ENCODE measurements around the gene VCX3A. TPM values are rescaled to one million over a fixed set of nuclear protein-coding genes. Genes with fewer than 3 reads are reported as not detected.
"Not testable (repeated sequence)": the region's sequence is repeated elsewhere in the genome, so short reads cannot be mapped to it uniquely, and the experiment has no call there.

VCX3A gene
- not detected for total RNA-seq
- long read RNA-seq = 0 reads

DNA sequence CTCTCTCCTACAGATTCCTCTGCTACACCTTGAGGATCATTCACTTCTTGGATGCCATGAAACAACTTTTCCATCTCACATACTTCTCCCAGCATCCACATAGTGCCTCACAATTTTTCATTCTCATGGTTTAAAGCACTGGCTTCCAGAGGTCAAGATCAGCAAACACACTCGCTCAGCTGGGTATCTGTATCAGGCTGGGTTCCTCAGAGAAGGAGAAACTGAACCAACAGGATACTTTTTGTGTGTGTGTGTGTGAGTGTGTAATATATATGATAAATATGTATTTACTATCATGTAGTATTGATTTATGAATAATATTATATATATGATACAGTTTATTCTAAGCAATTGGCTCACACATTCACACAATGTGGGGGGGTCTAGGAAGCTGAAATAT lies at the start of gene VCX3A:
TSS of gene VCX3A (minus strand) at position 101 of the 400 bp plus-strand sequence. CDS start 621 bp downstream, outside the sequence.
- ATAC-seq; H3K4me1 ChIP-seq; H3K4me3 ChIP-seq; H3K27me3 ChIP-seq; DNase-seq; H3K27ac ChIP-seq; intact Hi-C loops (cut with DNase I); H3K36me3 ChIP-seq; H3K9me3 ChIP-seq: not testable (repeated sequence)

DNA sequence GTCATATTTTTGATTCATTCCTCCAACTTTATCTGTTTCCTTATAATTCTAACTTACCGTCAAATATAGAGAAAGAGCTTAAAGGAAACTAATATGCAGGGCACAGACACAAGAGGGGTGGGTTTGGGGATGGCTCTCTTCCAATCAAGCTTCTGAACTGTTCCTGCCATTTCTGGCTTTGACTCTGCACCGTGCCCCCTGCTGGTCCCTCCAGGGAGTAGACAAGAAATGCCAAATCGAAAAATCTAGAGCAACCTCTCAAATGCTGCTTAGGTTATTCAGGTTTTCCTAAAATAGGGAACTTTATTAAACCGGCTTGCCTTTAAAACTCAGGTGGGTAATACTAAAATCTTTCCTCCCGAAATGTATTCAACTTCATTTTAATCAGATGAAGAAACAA lies 39.8 kb upstream of the VCX3A start:
- H3K36me3 ChIP-seq = no peaks in the 10 kb centered on the region
- no peak overlapping the region for H3K4me3 ChIP-seq
- H3K27ac ChIP-seq = no peak overlapping the region
- H3K4me1 ChIP-seq = no peaks in the 10 kb centered on the region
- TF ChIP-seq, protein P1, sequence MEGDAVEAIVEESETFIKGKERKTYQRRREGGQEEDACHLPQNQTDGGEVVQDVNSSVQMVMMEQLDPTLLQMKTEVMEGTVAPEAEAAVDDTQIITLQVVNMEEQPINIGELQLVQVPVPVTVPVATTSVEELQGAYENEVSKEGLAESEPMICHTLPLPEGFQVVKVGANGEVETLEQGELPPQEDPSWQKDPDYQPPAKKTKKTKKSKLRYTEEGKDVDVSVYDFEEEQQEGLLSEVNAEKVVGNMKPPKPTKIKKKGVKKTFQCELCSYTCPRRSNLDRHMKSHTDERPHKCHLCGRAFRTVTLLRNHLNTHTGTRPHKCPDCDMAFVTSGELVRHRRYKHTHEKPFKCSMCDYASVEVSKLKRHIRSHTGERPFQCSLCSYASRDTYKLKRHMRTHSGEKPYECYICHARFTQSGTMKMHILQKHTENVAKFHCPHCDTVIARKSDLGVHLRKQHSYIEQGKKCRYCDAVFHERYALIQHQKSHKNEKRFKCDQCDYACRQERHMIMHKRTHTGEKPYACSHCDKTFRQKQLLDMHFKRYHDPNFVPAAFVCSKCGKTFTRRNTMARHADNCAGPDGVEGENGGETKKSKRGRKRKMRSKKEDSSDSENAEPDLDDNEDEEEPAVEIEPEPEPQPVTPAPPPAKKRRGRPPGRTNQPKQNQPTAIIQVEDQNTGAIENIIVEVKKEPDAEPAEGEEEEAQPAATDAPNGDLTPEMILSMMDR (IDR thresholded peaks at IDR 0.05) = no peak
- H3K9me3 ChIP-seq = no peaks in the 10 kb centered on the region
- DNase-seq (no peak), ATAC-seq (no peak)
- no peaks in the 10 kb centered on the region for H3K27me3 ChIP-seq
- intact Hi-C loops (cut with DNase I) = no loop called here

DNA sequence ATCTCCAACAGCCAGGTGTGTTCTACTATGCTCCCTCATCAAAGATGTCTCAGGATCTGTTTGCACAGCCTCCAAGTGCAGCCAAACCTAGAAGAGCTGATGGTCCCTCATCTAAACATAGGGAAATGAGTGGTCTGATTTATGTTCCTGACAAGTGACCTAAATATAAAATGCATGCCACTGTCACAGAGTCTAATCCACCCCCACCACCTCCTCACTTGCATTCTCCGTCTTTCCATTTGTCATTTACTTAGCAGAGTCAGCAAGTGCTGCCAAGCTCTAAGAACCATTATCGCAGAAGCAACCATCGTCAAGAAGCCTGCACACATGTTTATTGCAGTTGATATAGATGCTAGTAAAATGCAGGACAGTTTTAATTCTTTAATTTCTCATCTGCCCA lies 33.1 kb upstream of the VCX3A start:
- no peak for DNase-seq
- intact Hi-C loops (cut with DNase I) = no loop called here
- H3K4me1 ChIP-seq = no peaks in the 10 kb centered on the region

DNA sequence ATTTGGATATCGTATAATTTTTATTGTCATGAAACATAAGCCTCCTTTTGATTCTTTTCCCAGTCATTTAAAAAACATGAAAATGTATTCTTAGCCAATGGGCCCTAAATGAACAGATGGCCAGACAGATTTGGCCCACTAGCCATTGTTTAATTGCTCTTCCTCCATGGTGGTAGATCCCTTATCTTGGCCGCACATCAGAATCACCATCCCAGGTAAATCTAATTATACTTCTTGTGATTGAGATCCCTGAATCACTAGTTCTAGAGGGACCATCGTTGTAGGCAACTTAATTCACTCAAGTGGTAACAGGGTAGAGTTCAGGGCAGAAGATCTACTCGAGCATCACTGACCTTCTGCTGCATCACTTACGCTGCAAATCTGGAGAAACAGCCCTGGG lies 24.1 kb upstream of the VCX3A start:
- H3K36me3 ChIP-seq = no peaks in the 10 kb centered on the region
- H3K9me3 ChIP-seq = no peaks in the 10 kb centered on the region
- no peak for ATAC-seq
- no peak for DNase-seq
- intact Hi-C loops (cut with DNase I) = no loop called here
- no peaks in the 10 kb centered on the region for H3K27me3 ChIP-seq
- no peaks in the 10 kb centered on the region for H3K4me1 ChIP-seq
- H3K27ac ChIP-seq = no peak overlapping the region
- TF ChIP-seq, protein P1 (IDR thresholded peaks at IDR 0.05) = no peak
- H3K4me3 ChIP-seq = no peak overlapping the region

More for the DNA sequence above, 33.1 kb upstream of the VCX3A start:
- Histone ChIP-seq H3K27me3 (no peaks in the 10 kb centered on the region), H3K27ac (no peak overlapping the region), H3K4me3 (no peak overlapping the region), H3K36me3 (no peaks in the 10 kb centered on the region), H3K9me3 (no peaks in the 10 kb centered on the region)
- ATAC-seq = no peak
- TF ChIP-seq, protein P1 (IDR thresholded peaks at IDR 0.05) = no peak

DNA sequence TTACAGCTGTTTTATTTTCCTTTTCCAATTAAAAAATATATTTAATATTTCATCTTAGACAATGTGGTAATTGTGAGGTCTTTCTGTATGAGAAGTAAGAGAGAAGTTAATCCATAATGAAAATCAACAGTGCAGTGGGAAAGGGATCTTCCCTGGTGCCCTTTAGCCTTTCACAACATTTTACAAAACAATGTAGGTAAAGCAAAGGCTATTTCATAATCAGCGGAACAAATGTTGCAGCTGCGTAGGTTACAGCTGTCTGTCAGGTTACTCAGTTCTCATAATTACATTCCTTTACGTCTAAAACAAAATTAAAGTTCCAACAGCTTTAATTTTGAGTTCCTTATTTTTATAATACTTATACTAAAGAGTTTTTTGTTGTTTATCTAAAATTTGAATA lies 22.8 kb upstream of the VCX3A start:
- H3K27ac ChIP-seq = no peak overlapping the region
- intact Hi-C loops (cut with DNase I) = no loop called here
- no peak overlapping the region for H3K4me3 ChIP-seq
- no peaks in the 10 kb centered on the region for H3K9me3 ChIP-seq
- no peak for DNase-seq
- H3K36me3 ChIP-seq = no peaks in the 10 kb centered on the region
- H3K4me1 ChIP-seq = no peaks in the 10 kb centered on the region
- ATAC-seq = no peak
- no peaks in the 10 kb centered on the region for H3K27me3 ChIP-seq
- TF ChIP-seq, protein P1 (IDR thresholded peaks at IDR 0.05) = no peak

DNA sequence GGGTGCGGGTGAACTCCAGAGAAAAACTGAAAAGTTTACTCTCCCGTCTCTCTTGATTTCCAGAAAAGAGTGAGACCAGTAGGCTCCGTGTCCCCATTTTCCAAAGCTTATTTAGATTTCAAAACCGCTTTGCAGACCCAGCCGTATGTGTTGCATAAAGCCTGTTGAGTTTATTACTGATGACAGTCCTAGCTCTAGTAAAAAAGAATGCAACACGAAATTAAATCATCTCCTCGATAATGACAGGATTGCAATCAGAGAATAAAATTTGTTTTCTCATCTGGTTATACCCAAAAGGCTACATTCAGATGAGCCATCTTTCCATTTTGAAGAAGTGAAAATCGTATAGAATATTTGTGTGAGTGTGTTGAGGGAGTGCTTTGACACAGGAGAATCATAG lies 16.1 kb upstream of the VCX3A start:
- Histone ChIP-seq H3K4me1 (no peaks in the 10 kb centered on the region), H3K4me3 (no peak overlapping the region), H3K27ac (no peak overlapping the region), H3K9me3 (no peaks in the 10 kb centered on the region), H3K36me3 (no peaks in the 10 kb centered on the region), H3K27me3 (no peaks in the 10 kb centered on the region)
- no peak for ATAC-seq
- DNase-seq = no peak
- TF ChIP-seq, protein P1 (IDR thresholded peaks at IDR 0.05) = no peak
- intact Hi-C loops (cut with DNase I) = no loop called here

All from upper lobe of right lung (tissue), 1 donor.